ENCODE measurements around the gene ATG5. TPM values are rescaled to one million over a fixed set of nuclear protein-coding genes. Genes with fewer than 3 reads are reported as not detected.

Gene ATG5
- total RNA-seq, 1 donor from 2014 or later: 25.5 TPM

DNA sequence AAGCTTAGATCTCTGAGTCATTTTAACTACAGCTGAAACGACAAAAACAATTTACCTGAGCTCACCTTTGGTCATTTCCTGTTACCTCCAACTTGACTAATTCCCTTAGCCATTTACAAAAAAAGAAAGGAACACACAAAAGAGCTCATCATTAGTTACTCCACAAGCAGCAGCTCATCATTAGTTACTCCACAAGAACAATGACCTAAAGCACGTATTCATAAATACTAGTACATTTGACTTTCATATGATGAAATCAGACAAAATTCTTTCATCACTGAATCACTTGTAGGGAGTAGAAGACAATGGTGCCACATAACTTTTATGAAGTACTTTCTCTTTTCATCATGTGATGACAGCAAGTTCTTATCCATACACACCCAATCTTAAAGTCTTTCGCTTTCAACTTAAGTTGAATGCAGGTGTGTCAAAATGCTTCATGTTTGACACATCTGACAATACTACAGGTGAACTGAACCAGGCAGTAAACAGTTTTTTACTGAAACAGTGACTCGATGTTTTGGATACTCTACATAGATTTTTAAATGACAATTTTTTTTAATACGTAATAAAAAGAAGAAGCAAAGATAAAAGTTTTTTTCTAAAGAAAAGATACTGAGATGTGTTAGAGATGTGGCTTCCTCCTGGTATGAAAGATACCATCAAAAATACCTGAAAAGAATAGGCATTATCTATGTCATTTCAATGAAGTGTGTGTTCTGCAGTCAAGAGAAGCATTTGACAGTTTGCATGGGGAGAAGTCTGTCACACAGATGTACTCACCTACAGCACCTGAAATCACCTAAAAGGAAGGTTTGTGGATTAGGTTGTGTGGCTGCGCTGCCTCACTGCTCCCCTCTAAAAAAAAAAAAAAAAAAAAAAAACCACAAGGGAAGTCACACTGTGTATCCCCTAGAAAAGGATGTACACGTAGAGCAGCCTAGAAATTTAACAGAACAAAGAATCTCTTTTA, 130.3 kb downstream of the ATG5 start:
- no peak overlapping the region for H3K4me3 ChIP-seq (ENCODE audit: low read depth, low read length)
- TF ChIP-seq, protein P1, sequence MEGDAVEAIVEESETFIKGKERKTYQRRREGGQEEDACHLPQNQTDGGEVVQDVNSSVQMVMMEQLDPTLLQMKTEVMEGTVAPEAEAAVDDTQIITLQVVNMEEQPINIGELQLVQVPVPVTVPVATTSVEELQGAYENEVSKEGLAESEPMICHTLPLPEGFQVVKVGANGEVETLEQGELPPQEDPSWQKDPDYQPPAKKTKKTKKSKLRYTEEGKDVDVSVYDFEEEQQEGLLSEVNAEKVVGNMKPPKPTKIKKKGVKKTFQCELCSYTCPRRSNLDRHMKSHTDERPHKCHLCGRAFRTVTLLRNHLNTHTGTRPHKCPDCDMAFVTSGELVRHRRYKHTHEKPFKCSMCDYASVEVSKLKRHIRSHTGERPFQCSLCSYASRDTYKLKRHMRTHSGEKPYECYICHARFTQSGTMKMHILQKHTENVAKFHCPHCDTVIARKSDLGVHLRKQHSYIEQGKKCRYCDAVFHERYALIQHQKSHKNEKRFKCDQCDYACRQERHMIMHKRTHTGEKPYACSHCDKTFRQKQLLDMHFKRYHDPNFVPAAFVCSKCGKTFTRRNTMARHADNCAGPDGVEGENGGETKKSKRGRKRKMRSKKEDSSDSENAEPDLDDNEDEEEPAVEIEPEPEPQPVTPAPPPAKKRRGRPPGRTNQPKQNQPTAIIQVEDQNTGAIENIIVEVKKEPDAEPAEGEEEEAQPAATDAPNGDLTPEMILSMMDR (conservative IDR thresholded peaks at IDR 0.05; ENCODE audit: low read depth, low read length): no peak
- DNase-seq (ENCODE audit: low read depth): peak; percentile 27

DNA sequence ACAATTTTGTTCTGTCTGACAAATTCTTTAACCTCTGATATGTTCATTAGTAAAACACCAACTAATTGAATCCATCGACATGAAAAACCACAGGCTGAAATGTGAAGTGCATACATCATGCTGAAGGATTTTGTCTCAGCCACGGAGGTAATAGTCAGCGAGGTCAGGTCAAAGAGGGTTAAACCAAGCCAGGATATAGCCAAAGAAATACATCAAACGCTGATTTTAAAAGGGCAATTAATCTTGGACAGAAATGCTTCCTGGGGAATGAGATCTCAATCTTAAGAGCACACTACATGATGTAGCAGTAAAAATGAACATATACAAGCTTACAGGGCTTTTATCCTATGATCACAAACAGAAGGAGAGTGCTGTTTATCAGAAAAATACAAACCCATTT, 132.7 kb downstream of the ATG5 start:
- H3K4me3 ChIP-seq (ENCODE audit: low read depth, low read length): no peak overlapping the region
- DNase-seq (ENCODE audit: low read depth): peak; percentile 27
- TF ChIP-seq, protein P1 (conservative IDR thresholded peaks at IDR 0.05; ENCODE audit: low read depth, low read length): no peak

DNA sequence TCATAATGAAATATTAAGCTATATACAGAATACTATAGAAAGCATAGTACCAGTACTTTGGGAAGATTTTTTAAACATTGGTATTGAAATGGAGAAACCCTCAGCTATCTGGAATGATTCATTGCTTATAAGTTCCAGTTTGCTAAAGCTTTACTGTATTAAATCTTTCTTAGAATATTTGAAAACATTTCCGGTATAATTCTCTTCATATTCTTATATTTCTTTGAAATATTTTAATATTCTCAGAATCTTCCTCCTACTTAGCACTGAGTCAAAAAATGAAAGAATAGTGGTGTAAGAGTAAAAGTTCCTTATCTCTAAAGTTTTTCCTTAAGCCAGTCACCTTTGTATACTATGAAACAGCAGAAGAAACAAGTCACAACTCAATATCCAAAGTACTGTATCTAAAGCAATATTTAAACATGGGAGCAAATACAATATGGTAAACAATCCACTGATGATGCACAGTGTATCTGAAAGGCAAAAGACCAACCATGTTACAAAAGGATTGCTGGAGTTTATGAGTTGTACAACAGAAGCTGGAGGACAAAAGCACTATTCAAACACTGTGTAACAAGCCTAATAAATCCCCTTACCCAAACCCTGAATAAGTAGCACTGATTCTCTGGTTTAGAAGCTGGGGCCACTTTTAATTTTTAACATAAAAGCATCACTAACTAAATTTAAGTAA, 137.3 kb downstream of the ATG5 start:
- H3K4me3 ChIP-seq (ENCODE audit: low read depth, low read length): no peak overlapping the region
- TF ChIP-seq, protein P1 (conservative IDR thresholded peaks at IDR 0.05; ENCODE audit: low read depth, low read length): no peak
- no peak for DNase-seq (ENCODE audit: low read depth)

DNA sequence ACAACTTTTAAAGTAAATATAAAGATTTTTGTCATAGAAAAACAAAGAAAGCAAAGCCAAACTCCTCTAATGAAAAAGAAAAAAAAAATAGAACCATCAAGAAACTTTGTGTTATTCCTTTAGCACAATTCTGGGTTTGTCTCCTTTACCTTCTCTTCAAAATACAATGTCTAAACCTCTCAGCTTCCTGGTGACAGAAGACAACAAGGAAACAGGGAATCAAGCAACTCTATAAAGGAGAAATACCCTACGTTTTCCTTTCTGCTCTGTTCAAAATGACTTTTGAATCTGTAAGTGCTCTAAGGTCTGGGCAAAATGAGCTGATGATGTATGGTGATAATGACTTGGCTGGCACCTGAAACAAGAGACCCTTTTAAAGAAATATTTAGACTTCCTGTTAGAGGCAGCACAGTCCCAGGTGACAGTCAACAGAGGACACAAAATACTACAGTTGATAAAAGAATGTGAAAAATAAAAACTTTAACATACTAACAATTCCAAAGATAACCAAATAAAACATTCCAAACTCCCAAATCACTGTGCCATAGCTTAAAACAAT, 138.1 kb downstream of the ATG5 start:
- TF ChIP-seq, protein P1 (conservative IDR thresholded peaks at IDR 0.05; ENCODE audit: low read depth, low read length): no peak
- no peak for DNase-seq (ENCODE audit: low read depth)
- H3K4me3 ChIP-seq (ENCODE audit: low read depth, low read length): no peak overlapping the region

DNA sequence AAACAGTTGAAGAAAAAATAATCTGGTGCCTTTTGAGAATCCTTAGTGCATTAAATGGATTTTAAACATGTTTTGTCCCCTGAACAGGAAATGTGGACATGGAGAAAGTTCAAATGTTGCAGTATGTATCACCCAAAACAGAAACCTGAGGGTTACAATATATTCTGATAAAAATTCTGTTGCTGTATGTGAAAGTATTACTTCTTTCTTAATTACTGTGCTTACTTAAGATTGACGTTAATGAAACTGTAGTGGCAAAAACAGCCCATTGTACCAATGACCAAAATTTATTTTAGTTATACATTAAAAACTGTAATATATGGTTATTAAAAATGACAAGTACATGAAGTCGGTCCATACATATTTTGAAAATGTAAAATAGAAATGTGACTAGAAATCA, 138.8 kb downstream of the ATG5 start:
- no peak for DNase-seq (ENCODE audit: low read depth)
- TF ChIP-seq, protein P1 (conservative IDR thresholded peaks at IDR 0.05; ENCODE audit: low read depth, low read length): no peak
- no peak overlapping the region for H3K4me3 ChIP-seq (ENCODE audit: low read depth, low read length)

DNA sequence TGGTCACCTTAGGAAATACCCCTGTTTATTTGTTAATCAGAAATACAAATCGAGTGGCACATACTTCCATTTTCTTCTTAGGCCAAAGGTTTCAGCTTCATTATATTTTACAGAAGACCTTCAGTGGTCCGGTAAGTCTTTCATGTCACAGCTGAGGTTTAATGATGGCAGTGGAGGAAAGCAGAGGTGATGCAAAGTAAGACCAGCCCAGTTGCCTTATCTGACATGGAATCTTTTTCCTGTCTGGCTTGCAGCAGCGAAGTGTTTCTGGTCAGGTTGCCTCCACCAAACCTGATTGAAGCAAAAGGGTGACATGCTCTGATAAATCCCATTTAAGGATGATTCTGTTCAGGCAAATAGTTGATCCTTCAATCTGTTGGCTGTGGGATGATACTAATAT, 139.4 kb downstream of the ATG5 start:
- H3K4me3 ChIP-seq (ENCODE audit: low read depth, low read length): no peak overlapping the region
- TF ChIP-seq, protein P1 (conservative IDR thresholded peaks at IDR 0.05; ENCODE audit: low read depth, low read length): no peak
- no peak for DNase-seq (ENCODE audit: low read depth)

Data from epithelial cell of proximal tubule (primary cell).